ENCODE results near the gene MRPL55. TPM values are rescaled to one million over a fixed set of nuclear protein-coding genes. Genes with fewer than 3 reads are reported as not detected.

MRPL55 gene
- total and polyA plus RNA-seq, 2 of the 4 experiments (the other 2 are of a cell fraction) = 48.9 to 95.4 TPM

- Histone ChIP-seq H3K27me3 (ENCODE audit: control insufficient read depth, insufficient read depth, low read length) (no peaks in the 10 kb centered on the region), H4K91ac (ENCODE audit: insufficient read depth, low read depth, low read length) (no peak overlapping the region), H2BK5ac (ENCODE audit: low read depth, low read length, poor library complexity, severe bottlenecking) (no peak overlapping the region), H3K79me1 (ENCODE audit: low read depth in 1 of 2, low read length in 2 of 2) (peaks cover 14 to 33% of the 10 kb centered on the region in 2 experiments), H2BK20ac (ENCODE audit: low read depth, low read length) (no peak overlapping the region), H3K27ac (ENCODE audit: insufficient read depth, low read length) (no peak overlapping the region), H3K18ac (ENCODE audit: low read depth, low read length) (no peak overlapping the region), H3K56ac (ENCODE audit: extremely low read depth, insufficient read depth, low read length) (no peak overlapping the region), H3K36me3 (ENCODE audit: control insufficient read depth, insufficient read depth, low read length) (no peaks in the 10 kb centered on the region), H2BK15ac (ENCODE audit: low read depth, low read length) (no peak overlapping the region), H3K23ac (ENCODE audit: low read depth, low read length) (no peak overlapping the region), H3K9me3 (ENCODE audit: control insufficient read depth, insufficient read depth, low read length) (no peaks in the 10 kb centered on the region), H4K5ac (ENCODE audit: low read depth, low read length) (no peak overlapping the region), H2BK120ac (ENCODE audit: low read depth, low read length) (no peak overlapping the region), H4K8ac (ENCODE audit: low read depth in 2 of 2, low read length in 2 of 2) (no peak overlapping the region), H3K4ac (ENCODE audit: low read depth, low read length) (no peak overlapping the region), H3K9me1 (ENCODE audit: insufficient read depth, low read length) (peaks cover 16% of the 10 kb centered on the region), H3K4me1 (ENCODE audit: control insufficient read depth, insufficient read depth, low read length) (peaks cover 22% of the 10 kb centered on the region), H2AK5ac (ENCODE audit: low read depth, low read length) (no peak overlapping the region), H4K20me1 (ENCODE audit: insufficient read depth, low read length) (peaks cover 7% of the 10 kb centered on the region; the same call in 1 of the 2 replicates), H3K14ac (replicated peaks; ENCODE audit: low read depth, low read length) (no peak overlapping the region), H3K4me2 (ENCODE audit: low read depth, low read length) (no peak overlapping the region), H2AK9ac (replicated peaks; ENCODE audit: low read depth, low read length, poor library complexity) (no peak overlapping the region), H3K9ac (ENCODE audit: low read depth, low read length) (no peak overlapping the region), H2AFZ (replicated peaks; ENCODE audit: low read length, poor library complexity) (no peak overlapping the region), H3K4me3 (ENCODE audit: insufficient read depth, low read depth, low read length) (no peak overlapping the region)
- in situ Hi-C loops (cut with MboI; ENCODE audit: low sequenced_read_pairs) = no loop called here
- TF ChIP-seq MAZ (IDR thresholded peaks at IDR 0.05; ENCODE audit: borderline replicate concordance, low read depth, low read length) (no peak), CTCF (conservative IDR thresholded peaks at IDR 0.05; ENCODE audit: low read depth, low read length) (no peak), RCOR1 (IDR thresholded peaks at IDR 0.05; ENCODE audit: insufficient replicate concordance, low read length) (no peak), POLR2A (IDR thresholded peaks at IDR 0.05; ENCODE audit: low read depth, low read length) (no peak), CEBPB (IDR thresholded peaks at IDR 0.05; ENCODE audit: low read depth, low read length) (no peak), MXI1 (IDR thresholded peaks at IDR 0.05; ENCODE audit: borderline replicate concordance, low read depth, low read length) (no peak), RFX5 (IDR thresholded peaks at IDR 0.05; ENCODE audit: low read depth, low read length) (no peak), ELK1 (IDR thresholded peaks at IDR 0.05; ENCODE audit: borderline replicate concordance, low read depth, low read length) (no peak), MAFK (IDR thresholded peaks at IDR 0.05; ENCODE audit: low read depth, low read length) (no peak), CHD1 (IDR thresholded peaks at IDR 0.05; ENCODE audit: low read depth, low read length) (no peak)
- no peak for ATAC-seq (ENCODE audit: low read depth)
- ChIA-PET CTCF (no interaction called here), POLR2A (ENCODE audit: unreplicated experiment) (no interaction called here)
- dilution Hi-C loops (cut with HindIII; ENCODE audit: low sequenced_read_pairs, unreplicated experiment) = no loop called here
- BruUV-seq (replicated peaks) = no TSS peak
- intact Hi-C loops (cut with micrococcal nuclease) = no loop called here
- WGBS, 2 experiments (ENCODE audit: extremely low coverage in 2 of 2, insufficient read length in 1 of 2) = no CpG with 5 or more reads among the region's 11 CpGs
- no peak for DNase-seq
Measured at GRCh38 chr1:228154021-228154669, 45.0 kb upstream of the MRPL55 start.
